ENCODE data around the gene EWSR1. TPM values are rescaled to one million over a fixed set of nuclear protein-coding genes. Genes with fewer than 3 reads are reported as not detected.

The EWSR1 gene
- total and polyA plus RNA-seq, 2 donors, result 98.6 to 143 TPM

DNA sequence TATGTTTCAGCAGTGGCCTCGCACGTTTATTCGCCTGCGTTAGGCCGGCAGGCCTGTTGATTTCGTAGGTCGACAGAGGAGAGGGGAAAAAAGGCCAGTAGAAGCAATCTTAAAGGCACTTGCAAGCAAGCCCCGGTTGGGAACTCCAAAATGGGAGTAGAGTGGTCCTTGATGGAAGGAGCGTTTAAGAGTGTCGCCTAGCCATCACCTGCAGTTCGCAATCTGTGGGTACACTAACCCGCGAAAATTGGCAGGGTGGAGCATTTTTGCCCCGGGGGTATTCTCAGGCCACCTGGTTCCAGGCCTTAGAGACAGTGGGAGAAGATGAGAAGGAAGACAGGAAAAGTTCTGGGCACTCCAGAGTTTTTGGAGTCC, 1.1 kb downstream of the EWSR1 start:
- 1% methylated on average over 14 of the region's 14 CpGs for WGBS
- Histone ChIP-seq H3K27ac (ENCODE audit: low read depth) (peak overlapping the region; percentile 95), H3K4me1 (ENCODE audit: insufficient read depth) (no peaks in the 10 kb centered on the region), H3K4me3 (ENCODE audit: low read depth, low read length) (peak overlapping the region; percentile 82), H3K36me3 (ENCODE audit: insufficient read depth) (peaks cover 2% of the 10 kb centered on the region)
- no peak for DNase-seq (ENCODE audit: extremely low spot score)

DNA sequence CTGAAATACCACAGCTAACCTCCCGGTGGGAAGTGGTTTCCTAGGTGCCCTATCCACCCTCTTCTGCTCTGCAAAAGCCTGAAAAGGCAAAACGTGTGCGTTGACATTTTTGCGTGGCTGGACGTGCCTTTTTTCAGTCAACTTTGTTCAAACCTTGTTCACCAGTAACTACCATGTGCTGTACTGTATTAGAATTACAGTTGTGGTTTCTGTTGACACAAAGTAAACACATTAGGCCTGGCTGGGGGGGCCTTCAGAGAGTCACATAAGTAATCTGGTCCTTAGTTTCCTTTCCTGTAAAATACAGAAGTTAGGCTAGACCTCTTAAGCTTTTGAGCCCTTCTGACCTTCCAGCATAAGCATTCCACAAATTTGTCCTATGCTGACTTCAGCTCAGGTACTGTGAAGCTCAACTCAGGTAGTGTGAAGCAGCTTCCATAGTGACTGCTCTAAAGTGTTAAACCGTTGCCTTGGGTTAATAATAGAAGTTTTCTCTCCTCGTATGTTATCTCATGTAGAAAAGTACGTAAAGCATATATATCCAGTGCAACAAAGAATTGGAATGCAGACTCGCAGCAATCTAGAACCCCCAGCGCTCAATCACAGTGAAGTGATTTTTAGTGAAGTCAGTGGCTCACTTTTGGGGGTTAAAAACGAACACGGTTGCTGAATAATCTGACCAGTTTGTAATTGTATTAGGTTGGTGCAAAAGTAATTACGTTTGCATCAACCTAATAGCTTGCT, 1.8 kb downstream of the EWSR1 start:
- peak overlapping the region; percentile 82 for H3K4me3 ChIP-seq (ENCODE audit: low read depth, low read length)
- no peaks in the 10 kb centered on the region for H3K4me1 ChIP-seq (ENCODE audit: insufficient read depth)
- H3K27ac ChIP-seq (ENCODE audit: low read depth), result no peak overlapping the region
- DNase-seq (ENCODE audit: extremely low spot score), result no peak
- peaks cover 2% of the 10 kb centered on the region for H3K36me3 ChIP-seq (ENCODE audit: insufficient read depth)
- WGBS, result 10% methylated on average over 13 of the region's 13 CpGs

DNA sequence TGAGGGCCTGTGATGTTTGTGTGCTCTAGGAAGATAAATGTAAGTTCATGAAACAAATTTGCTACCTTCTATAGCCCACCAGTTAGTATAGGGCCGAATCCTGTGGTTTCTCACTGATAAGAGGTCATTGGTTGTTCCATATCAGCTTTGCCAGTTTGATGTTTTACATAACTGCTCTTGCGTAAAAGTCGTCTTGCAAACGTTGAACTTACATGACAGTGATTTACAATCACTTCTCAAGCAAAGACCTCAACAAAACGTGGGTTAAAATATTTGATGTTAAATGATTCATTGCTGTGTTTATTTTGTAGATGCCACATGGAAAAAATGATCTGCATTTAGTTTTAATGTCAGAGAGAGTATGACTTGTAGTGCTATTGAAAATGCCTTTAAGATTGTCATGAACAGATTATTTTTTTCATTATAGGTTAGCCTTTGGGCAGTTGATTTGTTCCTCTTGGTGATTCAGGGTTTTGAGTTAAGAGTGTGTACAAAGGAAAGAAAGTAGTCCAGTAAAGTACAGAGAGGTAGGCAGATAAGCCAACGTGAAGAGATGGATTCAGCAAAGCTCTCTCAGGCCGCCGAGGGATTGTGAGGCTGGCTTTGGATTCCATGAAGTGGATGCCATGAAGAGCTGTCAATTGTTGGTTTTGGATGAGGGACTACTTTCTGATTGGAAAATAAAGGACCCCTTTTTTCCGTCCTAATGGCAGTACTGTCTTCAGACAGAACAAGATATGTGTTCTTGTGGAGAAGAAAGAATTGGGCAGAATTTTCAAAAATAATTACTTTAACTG, 2.6 kb downstream of the EWSR1 start:
- Histone ChIP-seq H3K4me1 (ENCODE audit: insufficient read depth) (no peaks in the 10 kb centered on the region), H3K27ac (ENCODE audit: low read depth) (no peak overlapping the region), H3K4me3 (ENCODE audit: low read depth, low read length) (peak overlapping the region; percentile 82), H3K36me3 (ENCODE audit: insufficient read depth) (peaks cover 2% of the 10 kb centered on the region)
- 11% methylated on average over 9 of the region's 9 CpGs for WGBS
- no peak for DNase-seq (ENCODE audit: extremely low spot score)

DNA sequence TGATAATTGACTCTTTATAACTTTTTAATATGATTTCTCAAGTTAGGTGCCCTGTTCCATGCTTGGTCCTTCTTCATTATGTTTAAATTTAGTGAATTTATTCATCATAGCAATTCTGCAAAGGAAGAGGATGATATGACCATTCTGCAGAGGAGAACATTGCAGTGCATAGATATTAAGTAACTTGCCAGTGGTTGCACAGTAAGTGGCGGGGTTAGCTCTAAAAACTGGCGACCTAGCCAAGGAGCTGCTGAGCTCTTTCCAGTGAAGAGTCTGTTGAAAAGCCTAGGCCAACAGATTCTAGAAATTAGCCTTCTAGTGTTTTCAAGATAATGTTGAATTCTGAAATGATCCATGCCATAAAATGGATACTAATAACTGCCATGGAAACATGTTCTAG, 4.6 kb downstream of the EWSR1 start:
- no peak for DNase-seq (ENCODE audit: extremely low spot score)
- Histone ChIP-seq H3K4me3 (ENCODE audit: low read depth, low read length) (no peak overlapping the region), H3K4me1 (ENCODE audit: insufficient read depth) (no peaks in the 10 kb centered on the region), H3K36me3 (ENCODE audit: insufficient read depth) (peaks cover 2% of the 10 kb centered on the region), H3K27ac (ENCODE audit: low read depth) (no peak overlapping the region)
- 63% methylated on average over 2 of the region's 2 CpGs for WGBS

DNA sequence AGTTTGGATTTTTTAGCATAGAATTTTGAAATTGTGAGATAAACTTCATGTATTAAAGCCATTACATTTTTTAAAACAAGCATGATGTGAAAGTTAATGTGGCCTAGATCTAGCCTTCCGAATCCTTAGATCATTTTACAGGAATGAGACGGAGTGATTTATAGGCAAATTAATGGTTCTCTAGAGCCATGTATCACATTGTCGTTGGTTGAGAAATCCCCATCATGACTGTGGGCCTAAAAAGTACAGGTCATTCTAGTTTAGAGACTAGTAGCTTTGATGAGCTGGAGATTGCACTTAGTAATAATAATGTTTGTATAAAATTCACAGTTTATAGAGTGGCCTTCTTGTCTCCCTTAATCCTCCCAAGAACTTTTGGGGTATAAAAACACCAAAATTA, 7.1 kb downstream of the EWSR1 start:
- H3K4me1 ChIP-seq (ENCODE audit: insufficient read depth), result no peaks in the 10 kb centered on the region
- H3K4me3 ChIP-seq (ENCODE audit: low read depth, low read length), result no peak overlapping the region
- 51% methylated on average over 3 of the region's 3 CpGs for WGBS
- peaks cover 5% of the 10 kb centered on the region for H3K36me3 ChIP-seq (ENCODE audit: insufficient read depth)
- no peak for DNase-seq (ENCODE audit: extremely low spot score)
- no peak overlapping the region for H3K27ac ChIP-seq (ENCODE audit: low read depth)

DNA sequence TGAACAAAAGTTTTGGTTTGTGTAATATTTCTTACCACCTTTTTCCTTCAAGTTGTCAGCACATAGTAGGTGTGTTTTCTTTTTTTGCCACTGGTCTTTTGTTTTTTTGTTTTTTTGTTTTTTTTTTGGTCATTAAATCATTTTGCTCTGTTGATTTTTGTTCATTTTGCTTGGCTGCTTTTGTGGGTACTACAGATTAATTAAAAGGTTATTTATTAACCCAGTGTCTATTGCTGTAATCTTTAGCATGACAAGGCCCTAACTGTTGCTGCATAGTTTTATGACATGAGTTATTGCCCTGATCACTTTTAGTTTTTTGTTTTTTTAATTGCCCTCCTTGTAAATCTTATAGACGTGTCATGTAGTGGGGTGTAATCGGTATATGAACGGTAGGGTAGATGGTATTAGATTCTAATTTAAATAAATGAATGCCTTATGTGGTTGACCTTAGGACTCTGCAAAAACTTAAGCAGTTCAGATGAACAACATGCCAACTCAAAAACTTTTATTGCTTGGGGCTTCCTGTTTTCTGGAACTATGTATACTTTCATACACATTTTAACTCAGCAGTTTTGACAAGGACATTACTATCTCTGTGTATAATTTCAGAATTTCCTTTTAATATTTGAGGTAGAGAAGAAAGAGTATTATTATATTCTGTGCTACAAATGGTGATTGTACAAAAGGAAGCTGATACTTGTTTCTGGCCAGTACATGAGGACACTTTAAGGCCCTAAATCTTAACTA, 7.9 kb downstream of the EWSR1 start:
- DNase-seq (ENCODE audit: extremely low spot score), result no peak
- no peaks in the 10 kb centered on the region for H3K4me1 ChIP-seq (ENCODE audit: insufficient read depth)

DNA sequence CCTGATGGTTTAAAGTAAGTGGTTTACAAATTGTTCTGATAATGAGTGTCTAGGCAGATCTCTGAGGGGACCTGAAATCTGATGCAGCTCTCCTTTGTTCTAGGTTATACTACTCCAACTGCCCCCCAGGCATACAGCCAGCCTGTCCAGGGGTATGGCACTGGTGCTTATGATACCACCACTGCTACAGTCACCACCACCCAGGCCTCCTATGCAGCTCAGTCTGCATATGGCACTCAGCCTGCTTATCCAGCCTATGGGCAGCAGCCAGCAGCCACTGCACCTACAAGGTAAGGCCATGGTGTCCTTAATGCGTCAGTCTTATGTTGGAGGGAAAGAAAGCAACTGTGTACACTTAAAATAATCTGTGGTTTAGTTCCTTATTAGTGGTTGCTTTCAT, 9.9 kb downstream of the EWSR1 start:
- Histone ChIP-seq H3K27ac (ENCODE audit: low read depth) (no peak overlapping the region), H3K4me3 (ENCODE audit: low read depth, low read length) (no peak overlapping the region), H3K36me3 (ENCODE audit: insufficient read depth) (peaks cover 7% of the 10 kb centered on the region), H3K4me1 (ENCODE audit: insufficient read depth) (no peaks in the 10 kb centered on the region)
- 93% methylated on average over 1 of the region's 1 CpG for WGBS
- no peak for DNase-seq (ENCODE audit: extremely low spot score)

More for the DNA sequence above, 7.9 kb downstream of the EWSR1 start:
- H3K27ac ChIP-seq (ENCODE audit: low read depth), result no peak overlapping the region
- 62% methylated on average over 3 of the region's 3 CpGs for WGBS
- H3K4me3 ChIP-seq (ENCODE audit: low read depth, low read length), result no peak overlapping the region
- peaks cover 7% of the 10 kb centered on the region for H3K36me3 ChIP-seq (ENCODE audit: insufficient read depth)

DNA sequence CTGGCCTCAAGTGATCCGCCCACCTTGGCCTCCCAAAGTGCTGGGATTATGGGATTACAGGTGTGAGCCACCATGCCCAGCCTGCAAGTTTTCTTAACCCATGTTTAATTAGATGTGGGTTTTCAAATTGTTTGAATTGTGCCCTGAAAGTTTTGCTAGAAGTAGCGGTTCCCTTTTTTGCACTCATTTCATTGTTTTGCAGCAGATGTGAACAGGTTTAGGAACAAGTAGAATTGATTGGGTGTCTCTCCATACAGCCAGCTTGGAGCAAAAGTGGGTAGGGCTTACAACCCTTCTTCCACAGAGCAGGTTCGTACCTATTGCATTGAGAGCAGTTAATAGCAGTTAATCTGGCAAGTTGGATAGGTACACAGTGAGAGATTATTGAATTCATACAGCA, 16.1 kb downstream of the EWSR1 start:
- WGBS, result 94% methylated on average over 3 of the region's 3 CpGs
- H3K4me3 ChIP-seq (ENCODE audit: low read depth, low read length), result no peak overlapping the region
- H3K27ac ChIP-seq (ENCODE audit: low read depth), result no peak overlapping the region
- DNase-seq (ENCODE audit: extremely low spot score), result no peak
- no peaks in the 10 kb centered on the region for H3K4me1 ChIP-seq (ENCODE audit: insufficient read depth)
- peaks cover 15% of the 10 kb centered on the region for H3K36me3 ChIP-seq (ENCODE audit: insufficient read depth)

DNA sequence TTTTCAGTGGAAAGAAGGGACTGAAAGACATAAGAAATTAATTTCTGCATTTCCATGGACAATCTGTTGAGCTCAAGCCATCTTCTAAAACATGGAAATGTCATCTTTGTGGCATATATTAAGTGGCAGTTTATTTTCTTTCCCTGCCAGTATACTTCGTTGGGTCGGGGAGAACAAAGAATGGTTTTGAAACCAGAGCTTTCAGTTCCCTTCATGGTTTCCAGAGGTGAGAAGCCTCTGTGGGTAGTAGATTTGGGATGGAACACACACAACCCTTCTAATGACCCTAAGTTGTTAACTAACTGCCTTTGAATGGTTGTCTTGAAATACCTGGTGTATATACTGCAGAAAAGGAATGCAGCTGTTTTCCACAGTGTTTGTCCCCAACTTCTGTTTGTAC, 20.8 kb downstream of the EWSR1 start:
- H3K4me1 ChIP-seq (ENCODE audit: insufficient read depth), result no peaks in the 10 kb centered on the region
- no peak for DNase-seq (ENCODE audit: extremely low spot score)
- H3K4me3 ChIP-seq (ENCODE audit: low read depth, low read length), result no peak overlapping the region
- H3K36me3 ChIP-seq (ENCODE audit: insufficient read depth), result peaks cover 23% of the 10 kb centered on the region
- WGBS, result 46% methylated on average over 2 of the region's 2 CpGs
- no peak overlapping the region for H3K27ac ChIP-seq (ENCODE audit: low read depth)

DNA sequence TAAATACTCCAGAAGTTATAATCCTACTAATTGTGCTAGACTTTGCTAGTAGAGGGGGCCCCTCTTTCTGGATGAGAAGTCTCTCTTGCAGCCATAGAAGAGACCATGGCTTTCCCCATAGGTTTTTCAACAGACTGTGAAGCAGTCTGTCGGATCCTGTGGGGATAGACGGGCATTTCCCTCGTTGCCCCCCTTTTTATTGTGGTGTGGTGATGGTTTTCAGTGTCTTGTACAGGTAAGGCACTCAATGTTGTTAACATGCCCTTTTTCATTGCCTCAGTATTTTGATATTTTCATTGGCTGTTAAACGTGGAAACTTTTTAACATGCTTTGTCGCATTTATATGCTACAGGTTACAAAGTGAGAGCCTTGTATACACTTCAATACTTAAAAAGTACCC, 22.0 kb downstream of the EWSR1 start:
- DNase-seq (ENCODE audit: extremely low spot score), result no peak
- no peaks in the 10 kb centered on the region for H3K4me1 ChIP-seq (ENCODE audit: insufficient read depth)
- WGBS, result 69% methylated on average over 5 of the region's 5 CpGs
- H3K27ac ChIP-seq (ENCODE audit: low read depth), result no peak overlapping the region
- H3K4me3 ChIP-seq (ENCODE audit: low read depth, low read length), result no peak overlapping the region
- H3K36me3 ChIP-seq (ENCODE audit: insufficient read depth), result peaks cover 24% of the 10 kb centered on the region

DNA sequence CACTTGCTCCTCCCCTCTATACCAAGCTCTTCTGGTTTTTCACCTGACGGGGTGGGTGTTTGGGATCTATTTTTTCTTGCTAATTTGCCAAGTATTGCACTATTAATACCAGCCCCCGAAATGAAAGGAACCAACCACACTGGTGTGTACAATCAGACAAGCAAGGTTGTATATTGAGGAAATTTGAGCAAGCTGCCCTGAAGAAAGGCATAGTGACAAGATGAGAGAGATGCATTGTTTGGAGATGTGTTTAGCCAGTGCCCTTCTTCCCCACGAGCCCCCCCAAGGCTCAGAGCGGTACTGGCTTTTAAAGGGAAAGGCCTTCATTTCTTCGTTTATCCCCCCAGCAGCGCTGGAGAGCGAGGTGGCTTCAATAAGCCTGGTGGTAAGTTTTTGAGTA, 23.1 kb downstream of the EWSR1 start:
- Histone ChIP-seq H3K36me3 (ENCODE audit: insufficient read depth) (peaks cover 21% of the 10 kb centered on the region), H3K27ac (ENCODE audit: low read depth) (no peak overlapping the region), H3K4me3 (ENCODE audit: low read depth, low read length) (no peak overlapping the region), H3K4me1 (ENCODE audit: insufficient read depth) (no peaks in the 10 kb centered on the region)
- DNase-seq (ENCODE audit: extremely low spot score), result no peak
- WGBS, result 63% methylated on average over 7 of the region's 7 CpGs

DNA sequence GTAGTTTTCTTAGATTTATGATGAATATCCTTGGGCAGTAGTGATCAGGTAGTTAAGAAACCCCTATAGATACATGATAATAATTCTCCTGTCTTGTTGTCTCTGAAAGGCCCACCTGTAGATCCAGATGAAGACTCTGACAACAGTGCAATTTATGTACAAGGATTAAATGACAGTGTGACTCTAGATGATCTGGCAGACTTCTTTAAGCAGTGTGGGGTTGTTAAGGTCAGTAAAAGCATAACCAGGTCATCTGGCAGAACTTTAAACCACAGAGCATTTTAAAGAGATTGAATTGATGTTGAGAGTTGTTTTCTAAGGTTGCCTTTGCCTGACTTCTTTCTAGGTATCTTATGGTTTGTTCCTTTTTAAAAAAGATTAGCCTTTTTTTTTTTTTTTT, 24.3 kb downstream of the EWSR1 start:
- peaks cover 20% of the 10 kb centered on the region for H3K36me3 ChIP-seq (ENCODE audit: insufficient read depth)
- DNase-seq (ENCODE audit: extremely low spot score), result no peak
- no peaks in the 10 kb centered on the region for H3K4me1 ChIP-seq (ENCODE audit: insufficient read depth)
- no peak overlapping the region for H3K4me3 ChIP-seq (ENCODE audit: low read depth, low read length)
- H3K27ac ChIP-seq (ENCODE audit: low read depth), result no peak overlapping the region

DNA sequence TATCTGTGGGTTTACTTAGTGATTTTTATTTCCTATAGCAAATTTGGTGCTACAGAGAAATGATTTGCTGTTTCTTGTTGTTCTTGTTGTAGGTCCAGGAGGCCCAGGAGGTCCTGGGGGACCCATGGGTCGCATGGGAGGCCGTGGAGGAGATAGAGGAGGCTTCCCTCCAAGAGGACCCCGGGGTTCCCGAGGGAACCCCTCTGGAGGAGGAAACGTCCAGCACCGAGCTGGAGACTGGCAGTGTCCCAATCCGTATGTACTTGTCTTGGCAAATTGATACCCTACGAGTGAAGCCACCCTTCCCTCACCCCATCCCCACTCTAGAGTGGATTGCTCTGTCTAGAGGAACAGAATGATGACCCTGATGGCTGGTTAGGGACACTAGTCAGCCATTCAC, 30.6 kb downstream of the EWSR1 start:
- Histone ChIP-seq H3K4me3 (ENCODE audit: low read depth, low read length) (no peak overlapping the region), H3K36me3 (ENCODE audit: insufficient read depth) (peaks cover 12% of the 10 kb centered on the region), H3K27ac (ENCODE audit: low read depth) (no peak overlapping the region), H3K4me1 (ENCODE audit: insufficient read depth) (no peaks in the 10 kb centered on the region)
- 80% methylated on average over 8 of the region's 8 CpGs for WGBS
- DNase-seq (ENCODE audit: extremely low spot score), result no peak

Measured in urinary bladder (tissue), 4 donors.